DOHH2 (cell line): Measurements from ENCODE around the gene BET1L.

Source experiments
- EZH2phosphoT487 ChIP-seq: fragments of 200-600 bp; sonication (generic); IDR thresholded peaks from 2 replicates; pipeline ENCODE4 v1.6.1; 2017; ENCODE audit warnings: borderline replicate concordance, mild to moderate bottlenecking, antibody characterized with exemption, low read length, moderate library complexity, mixed read lengths
- TF ChIP-seq, protein P1 (sequence below): fragments of 200-600 bp; sonication (generic); IDR thresholded peaks from one replicate; pipeline ENCODE4 v1.5.1; 2014; ENCODE audit warnings: antibody characterized with exemption, mild to moderate bottlenecking, low read depth, low read length; ENCODE audit not compliant: poor library complexity, severe bottlenecking

GRCh38 chr11:221539-221938, 14.3 kb upstream of the BET1L start:
- TF ChIP-seq, protein P1, sequence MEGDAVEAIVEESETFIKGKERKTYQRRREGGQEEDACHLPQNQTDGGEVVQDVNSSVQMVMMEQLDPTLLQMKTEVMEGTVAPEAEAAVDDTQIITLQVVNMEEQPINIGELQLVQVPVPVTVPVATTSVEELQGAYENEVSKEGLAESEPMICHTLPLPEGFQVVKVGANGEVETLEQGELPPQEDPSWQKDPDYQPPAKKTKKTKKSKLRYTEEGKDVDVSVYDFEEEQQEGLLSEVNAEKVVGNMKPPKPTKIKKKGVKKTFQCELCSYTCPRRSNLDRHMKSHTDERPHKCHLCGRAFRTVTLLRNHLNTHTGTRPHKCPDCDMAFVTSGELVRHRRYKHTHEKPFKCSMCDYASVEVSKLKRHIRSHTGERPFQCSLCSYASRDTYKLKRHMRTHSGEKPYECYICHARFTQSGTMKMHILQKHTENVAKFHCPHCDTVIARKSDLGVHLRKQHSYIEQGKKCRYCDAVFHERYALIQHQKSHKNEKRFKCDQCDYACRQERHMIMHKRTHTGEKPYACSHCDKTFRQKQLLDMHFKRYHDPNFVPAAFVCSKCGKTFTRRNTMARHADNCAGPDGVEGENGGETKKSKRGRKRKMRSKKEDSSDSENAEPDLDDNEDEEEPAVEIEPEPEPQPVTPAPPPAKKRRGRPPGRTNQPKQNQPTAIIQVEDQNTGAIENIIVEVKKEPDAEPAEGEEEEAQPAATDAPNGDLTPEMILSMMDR = no peak
- TF ChIP-seq EZH2phosphoT487 = no peak
